ENCODE results near the gene ARMC10.
"Not testable (repeated sequence)": the region's sequence is repeated elsewhere in the genome, so short reads cannot be mapped to it uniquely, and the experiment has no call there.

ARMC10 gene

DNA sequence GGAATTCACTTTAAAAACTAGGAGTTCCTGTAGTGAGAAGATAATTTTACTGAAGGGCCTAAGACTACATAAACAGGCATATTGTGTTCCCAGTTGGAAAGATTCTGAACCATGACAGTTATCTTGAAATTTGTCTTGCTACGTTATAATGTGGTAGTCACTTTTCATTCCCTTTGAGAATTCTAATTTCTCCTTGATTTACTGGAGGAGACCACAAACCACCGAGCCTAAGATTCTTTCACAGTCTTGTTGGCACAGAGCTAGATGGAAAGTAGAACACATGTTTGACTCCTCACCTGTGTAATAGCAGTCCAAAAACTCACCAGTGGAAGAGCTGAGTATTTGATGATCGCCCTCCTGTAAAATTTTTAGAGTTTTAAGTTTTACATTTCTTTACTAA is 4.9 kb downstream of the ARMC10 start:
- DNase-seq: no peak

- no peak for DNase-seq
Measured at GRCh38 chr7:103080923-103081322, 6.0 kb downstream of the ARMC10 start.

DNA sequence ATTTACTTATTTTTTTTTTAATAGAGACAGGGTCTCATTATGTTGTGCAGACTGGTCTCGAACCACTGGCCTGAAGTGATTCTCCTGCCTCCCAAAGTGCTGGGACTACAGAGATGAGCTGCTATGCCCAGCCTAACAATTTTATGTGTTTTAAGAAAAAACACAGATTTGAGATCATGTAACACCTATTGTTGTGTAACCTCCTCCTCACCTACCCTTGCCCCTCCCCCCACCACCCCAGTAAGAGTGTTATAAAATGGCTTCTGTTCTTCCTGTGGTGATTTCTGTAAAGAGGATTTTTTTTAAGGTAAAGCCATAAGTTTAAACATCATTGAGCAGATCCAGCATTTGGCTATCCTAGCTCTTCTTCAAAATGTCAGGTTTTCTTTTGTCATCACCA is 7.6 kb downstream of the ARMC10 start:
- no peak for DNase-seq

- DNase-seq: no peak
Measured at GRCh38 chr7:103083210-103083609, 8.3 kb downstream of the ARMC10 start.

DNA sequence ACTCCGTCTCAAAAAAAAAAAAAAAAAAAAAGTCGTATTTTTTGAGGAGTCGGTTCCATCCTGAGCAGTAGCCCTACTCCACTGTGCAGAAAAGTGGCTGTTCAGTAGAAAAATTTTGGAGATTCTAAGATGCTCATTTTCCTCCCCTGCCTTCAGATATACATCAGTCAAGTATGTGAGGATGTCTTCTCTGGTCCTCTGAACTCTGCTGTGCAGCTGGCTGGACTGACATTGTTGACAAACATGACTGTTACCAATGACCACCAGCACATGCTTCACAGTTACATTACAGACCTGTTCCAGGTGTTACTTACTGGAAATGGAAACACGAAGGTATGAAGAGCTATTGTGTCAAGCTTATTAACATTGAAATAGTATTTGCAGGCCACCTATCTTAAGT is 17.4 kb downstream of the ARMC10 start:
- DNase-seq: not testable (repeated sequence)

GRCh38 chr7:103093429-103093828 is 18.5 kb downstream of the ARMC10 start:
- DNase-seq: no peak

- DNase-seq: no peak
Measured at GRCh38 chr7:103094102-103094501, 19.2 kb downstream of the ARMC10 start.

- DNase-seq: not testable (repeated sequence)
Measured at GRCh38 chr7:103095558-103095957, 20.6 kb downstream of the ARMC10 start.

DNA sequence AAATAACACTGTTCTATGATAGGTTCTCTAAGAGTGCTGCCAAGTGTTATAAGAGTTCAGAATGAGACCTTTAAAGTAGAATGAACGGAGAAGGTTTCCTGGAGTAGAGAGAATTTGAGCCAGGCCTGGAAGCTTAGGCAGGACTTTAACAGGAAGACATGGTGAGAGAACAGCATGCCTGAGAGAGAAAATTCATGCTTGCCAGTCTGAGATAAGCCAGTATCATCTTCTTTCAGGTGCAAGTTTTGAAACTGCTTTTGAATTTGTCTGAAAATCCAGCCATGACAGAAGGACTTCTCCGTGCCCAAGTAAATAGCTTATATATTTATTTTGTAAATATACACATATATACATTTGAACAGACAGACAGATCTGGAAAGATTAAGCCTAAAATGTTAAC is 22.1 kb downstream of the ARMC10 start:
- DNase-seq: no peak

DNA sequence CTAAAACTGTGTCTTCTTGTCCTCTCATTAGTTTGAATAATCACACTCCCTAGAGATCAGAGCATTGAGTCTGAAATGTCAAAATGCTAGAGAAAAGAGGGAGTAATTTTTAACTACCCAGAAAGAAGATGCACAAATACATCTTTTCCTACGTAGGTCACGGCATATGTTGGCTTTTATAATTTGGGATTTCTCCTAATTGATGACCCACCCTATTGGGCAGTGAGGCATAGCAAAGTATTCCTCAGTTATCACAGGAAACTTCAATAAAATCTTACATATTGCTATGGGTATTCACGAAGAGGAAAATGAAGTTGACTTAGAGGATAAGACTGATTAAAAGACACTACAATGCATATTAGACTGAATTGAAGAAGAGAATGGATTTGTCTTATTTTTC is 25.4 kb downstream of the ARMC10 start:
- no peak for DNase-seq

- DNase-seq: no peak
Measured at GRCh38 chr7:103101543-103101942, 26.6 kb downstream of the ARMC10 start.

DNA sequence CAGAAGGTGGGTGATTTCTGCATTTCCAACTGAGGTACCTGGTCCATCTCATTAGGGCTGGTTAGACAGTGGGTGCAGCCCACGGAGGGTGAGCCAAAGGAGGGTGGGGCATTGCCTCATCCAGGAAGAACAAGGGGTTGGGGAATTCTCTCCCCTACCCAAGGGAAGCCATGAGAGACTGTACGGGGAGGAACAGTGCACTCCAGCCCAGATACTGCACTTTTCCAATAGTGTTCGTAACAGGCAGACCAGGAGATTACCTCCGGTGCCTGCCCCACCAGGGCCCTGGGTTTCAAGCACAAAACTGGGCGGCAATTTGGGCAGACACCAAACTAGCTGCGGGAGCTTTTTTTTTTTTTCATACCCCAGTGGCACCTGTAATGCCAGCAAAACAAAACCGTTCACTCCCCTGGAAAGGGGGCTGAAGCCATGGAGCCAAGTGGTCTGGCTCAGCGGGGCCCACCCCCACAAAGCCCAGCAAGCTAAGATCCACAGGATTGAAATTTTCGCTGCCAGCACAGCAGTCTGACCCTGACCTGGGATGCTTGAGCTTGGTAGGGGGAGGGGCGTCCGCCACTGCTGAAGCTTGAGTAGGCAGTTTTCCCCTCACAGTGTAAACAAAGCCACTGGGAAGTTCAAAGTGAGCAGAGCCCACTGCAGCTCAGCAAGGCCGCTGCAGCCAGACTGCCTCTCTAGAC is 31.2 kb downstream of the ARMC10 start:
- DNase-seq: peak; percentile 82

DNA sequence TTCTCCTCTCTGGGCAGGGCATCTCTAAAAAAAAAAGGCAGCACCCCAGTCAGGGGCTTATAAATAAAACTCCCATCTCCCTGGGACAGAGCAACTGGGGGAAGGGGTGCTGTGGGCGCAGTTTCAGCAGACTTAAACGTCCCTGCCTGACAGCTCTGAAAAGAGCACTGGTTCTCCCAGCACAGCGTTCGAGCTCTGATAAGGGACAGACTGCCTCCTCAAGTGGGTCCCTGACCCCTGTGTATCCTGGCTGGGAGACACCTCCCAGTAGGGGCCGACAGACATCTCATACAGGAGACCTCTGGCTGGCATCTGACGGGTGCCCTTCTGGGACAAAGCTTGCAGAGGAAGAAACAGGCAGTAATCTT is 31.7 kb downstream of the ARMC10 start:
- not testable (repeated sequence) for DNase-seq

DNA sequence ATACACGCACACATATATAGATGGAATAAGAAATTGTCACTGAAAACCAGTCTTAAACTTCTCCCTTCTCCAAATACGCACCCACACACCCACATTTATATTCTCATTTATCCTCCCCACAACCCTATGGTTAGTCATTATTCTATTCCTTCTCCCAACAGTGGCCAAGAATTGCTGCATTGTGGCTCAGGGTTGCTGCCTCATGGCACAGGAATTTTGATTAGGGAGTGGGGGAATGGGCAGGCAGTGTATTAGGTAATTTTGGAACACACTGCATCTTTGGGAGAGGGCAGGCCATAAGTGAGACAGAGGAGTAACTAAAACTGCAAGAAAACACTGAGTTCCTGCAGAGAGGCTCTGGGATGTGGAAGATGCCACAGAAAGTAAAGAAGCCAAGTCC is 38.2 kb downstream of the ARMC10 start:
- DNase-seq: no peak

- DNase-seq: no peak
Measured at GRCh38 chr7:103114576-103115008, 39.7 kb downstream of the ARMC10 start.

GRCh38 chr7:103115771-103116170 is 40.8 kb downstream of the ARMC10 start:
- DNase-seq: no peak

DNA sequence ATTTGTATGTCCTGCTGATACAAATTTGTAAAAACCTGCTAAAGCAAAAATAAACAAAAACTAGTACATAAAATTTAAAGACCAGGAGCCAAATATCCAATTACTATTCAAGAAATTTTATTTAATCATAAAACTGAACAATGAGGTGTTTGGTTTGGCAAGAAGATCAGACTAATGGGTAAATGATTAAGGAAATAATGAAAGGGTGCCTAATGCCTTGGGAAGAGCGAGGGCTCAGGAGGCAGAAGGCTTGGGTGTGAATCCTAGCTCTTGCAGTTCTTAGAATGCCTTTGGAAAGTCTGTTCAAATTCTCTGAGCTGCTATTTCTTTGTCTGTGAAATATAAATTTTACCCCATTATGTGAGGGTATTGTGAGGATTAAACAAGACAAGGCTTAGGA is 41.6 kb downstream of the ARMC10 start:
- no peak for DNase-seq

- no peak for DNase-seq
Measured at GRCh38 chr7:103116991-103117390, 42.1 kb downstream of the ARMC10 start.

DNA sequence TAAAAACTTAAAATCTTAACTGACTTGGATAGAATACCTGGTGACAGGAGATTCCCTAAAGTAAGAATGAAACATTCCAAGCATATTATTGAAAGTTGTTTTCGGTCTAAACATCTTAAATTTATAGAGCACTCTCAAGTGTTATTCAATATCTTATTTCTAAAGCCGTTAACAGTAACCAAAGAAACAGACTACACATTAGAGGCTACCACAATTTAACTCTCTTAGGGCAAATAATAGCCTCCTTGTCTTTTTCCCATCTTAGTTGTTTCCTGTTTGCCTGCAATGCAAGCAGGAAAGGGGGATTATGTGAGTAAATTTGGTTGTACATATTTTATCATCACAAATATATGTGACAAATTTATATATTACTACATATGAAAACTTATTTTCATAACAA is 42.5 kb downstream of the ARMC10 start:
- no peak for DNase-seq

DNA sequence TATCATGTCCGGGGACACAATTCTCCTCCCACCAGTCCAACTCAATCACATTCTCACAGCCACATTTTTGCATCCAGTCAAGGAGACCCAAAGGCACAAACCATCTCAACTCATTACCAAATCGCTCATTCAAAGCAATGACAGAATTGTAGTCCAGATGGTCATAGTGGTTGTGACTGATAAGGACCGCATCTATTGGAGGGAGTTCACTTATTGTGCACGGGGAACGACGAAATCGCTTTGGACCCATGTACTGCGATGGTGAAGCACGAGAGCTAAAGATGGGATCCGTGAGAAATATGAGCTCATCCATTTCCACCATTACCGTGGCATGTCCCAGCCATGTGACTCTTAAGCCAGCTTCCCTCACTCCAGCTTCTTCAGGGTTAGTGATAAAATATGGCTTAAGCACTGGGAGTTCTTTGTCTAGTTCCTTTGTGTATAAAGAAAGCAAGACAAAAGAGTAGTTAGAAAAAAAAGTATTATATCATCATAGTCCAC is 44.9 kb downstream of the ARMC10 start:
- DNase-seq: peak; percentile 16

DNA sequence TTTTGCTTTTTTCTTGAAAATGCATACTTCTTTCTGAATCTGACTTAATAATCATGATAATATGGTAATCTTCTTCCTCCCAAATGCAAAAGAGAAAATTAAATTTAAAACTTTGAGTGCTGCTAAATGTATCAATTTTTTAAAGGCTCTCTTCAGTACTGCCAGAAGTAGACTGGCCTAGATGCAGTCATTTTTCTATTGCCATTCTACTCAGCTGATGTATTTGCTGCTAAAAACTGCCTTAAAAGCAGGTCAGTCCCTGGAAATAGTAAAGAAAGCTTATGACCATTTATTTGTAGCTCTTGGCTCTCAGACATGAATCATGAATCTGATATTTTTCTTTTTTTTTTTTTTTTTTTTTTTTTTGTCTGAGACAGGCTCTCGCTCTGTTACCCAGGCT is 45.4 kb downstream of the ARMC10 start:
- DNase-seq: peak; percentile 4

GRCh38 chr7:103121641-103122040 is 46.7 kb downstream of the ARMC10 start:
- DNase-seq: no peak

DNA sequence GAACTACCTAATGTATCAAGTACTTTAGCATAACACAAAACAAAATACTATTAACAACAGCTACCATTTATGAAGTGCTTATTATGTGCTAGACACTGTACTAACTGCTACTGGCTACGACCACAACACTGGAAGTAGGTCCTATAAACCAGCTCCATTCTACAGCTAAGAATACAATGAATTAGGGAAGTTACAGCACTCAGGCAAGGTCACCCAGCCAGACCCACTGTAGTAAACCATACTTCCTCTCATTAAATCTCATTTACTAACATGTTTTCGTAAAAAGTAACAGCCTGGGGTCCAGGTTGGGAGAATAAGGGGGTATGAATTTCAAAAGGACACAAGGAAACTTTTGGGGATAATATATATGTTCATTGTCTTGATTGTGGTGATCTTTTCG is 48.6 kb downstream of the ARMC10 start:
- DNase-seq: no peak

GRCh38 chr7:103124429-103124979 is 49.6 kb downstream of the ARMC10 start:
- DNase-seq: no peak

DNA sequence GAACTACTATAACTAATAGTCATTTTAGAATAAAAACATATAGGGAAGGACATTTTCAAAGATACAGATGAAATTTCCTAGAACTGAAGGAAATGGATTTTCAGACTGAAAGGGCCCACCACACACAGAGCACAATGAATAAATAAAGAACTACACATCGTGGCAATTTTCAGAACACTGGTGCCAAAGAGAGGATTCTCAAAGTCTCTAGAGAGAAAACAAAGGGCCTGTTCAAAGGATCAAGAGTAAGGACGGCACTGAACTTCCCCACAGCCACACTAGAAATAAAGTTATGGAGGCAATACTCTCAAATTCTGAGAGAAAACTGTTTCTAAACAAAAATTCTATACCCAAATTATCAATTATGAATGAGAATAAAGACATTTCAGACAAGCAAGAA is 52.1 kb downstream of the ARMC10 start:
- no peak for DNase-seq
